ENCODE results near the gene TMEM40.
"Not testable (repeated sequence)": the region's sequence is repeated elsewhere in the genome, so short reads cannot be mapped to it uniquely, and the experiment has no call there.

Gene TMEM40

DNA sequence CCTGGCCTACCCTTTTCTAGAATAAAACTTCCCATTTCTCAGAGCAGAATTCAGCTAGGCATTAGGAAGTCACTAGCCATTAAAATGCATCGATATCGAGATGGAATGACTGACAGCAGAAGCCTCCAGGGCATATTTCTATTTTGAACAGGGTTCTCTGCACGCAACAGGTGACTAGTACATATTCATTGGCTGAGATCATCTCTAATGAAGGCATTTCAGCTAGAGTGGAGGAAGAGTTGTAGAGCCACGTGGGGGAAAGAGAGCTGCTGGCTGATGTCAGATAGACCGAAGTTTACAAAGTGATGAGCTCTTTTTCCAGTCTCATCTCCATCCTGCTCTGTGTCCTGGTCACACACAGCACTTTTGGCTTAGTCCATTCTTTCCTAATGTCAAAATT is 7.5 kb downstream of the TMEM40 start:
- no peak for DNase-seq (ENCODE audit: low read depth, low spot score)

DNA sequence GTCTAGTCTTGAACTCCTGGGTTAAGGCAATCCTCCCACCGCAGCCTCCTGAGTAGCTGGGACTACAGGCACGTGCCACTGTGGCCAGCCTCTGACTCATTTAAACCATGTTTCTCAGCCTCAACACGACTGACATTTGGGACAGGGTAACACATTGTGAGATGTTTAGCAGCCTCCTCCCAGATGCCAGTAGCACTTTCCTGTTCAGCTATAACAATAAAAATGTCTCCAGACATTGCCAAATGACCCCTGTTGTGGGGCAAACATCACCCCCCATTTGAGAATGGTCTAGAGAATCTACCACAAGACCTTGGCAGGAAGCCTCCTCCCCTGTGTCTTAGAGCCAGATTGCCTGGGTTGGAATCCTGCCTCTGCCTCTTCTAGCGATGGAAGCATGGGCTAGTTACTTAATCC is 8.4 kb downstream of the TMEM40 start:
- no peak for DNase-seq (ENCODE audit: low read depth, low spot score)

DNA sequence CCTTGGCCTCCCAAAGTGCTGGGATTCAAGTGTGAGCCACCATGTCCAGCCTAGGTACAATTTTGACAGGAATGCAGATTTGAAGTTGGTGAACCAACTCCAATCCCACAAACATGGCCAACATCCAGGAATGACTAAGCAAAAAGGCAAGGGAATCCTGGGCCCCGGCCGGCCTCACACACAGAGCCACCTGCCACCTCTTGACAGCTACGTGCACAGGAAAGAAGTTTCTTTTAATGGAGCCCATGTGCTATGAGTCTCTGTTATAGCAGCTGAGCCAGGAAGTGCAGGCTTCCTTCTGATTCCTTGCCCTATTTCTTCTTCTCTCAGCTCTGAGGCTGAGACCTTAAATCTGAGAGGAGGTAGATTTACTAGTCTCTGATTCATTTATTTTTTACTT is 8.8 kb downstream of the TMEM40 start:
- DNase-seq (ENCODE audit: low read depth, low spot score), result no peak

DNA sequence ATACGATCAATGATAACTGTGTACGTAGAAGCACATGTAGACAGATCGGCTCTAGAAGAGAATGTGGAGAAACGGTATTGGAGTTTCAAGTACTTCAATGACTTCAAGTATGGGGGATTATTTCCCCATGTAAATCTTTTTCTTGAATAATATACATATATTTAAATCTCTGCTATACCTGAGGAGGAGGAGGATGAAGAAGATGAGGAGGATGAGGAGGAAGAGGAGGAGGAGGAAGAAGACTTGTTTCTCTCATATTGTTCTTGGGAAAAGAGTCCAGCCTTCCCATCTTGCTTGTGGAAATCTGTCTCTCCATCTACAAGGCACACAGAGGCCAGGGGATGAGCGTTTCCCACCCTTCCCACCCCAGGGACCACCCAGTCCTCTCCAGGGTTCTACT is 10.6 kb downstream of the TMEM40 start:
- DNase-seq (ENCODE audit: low read depth, low spot score), result no peak

DNA sequence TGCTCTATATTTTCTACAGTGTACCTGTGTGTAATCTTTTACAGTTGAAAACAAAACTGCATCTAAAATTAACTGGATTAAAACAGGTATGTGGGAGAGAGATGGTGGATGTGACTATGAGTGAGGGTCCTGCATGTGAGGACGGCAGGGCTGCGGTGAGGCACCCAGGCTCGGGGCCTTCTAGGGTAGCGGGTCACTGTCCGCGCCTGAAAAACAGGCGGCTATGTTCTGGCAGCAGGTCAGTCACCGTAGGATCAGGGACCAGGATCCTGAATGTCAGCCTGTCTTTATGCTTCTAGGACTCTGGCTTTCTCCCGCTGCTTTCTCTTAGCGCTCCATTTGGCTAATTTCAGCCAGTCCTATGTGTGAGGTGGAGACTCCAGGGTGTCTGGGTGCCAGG is 12.6 kb downstream of the TMEM40 start:
- DNase-seq (ENCODE audit: low read depth, low spot score), result no peak

DNA sequence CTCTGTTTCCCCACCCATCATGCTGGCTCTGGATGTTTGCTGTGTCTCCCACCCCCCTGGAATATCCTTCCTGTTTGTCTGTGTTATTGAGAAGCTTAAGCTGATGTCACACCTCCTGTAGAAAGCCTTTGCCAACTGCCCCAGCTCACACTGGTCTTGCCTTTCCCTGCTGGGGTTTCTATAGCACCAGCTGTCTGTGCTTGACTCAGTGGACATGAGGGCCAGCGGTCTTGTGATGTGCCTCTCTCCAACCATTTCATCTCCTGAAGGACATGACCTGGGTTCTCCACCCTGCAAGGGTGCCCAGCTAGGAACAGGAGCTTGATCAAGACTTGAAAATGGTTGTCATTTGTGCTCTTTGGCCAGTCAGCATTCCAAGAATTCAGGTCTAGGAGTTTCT is 14.7 kb downstream of the TMEM40 start:
- DNase-seq (ENCODE audit: low read depth, low spot score), result no peak

DNA sequence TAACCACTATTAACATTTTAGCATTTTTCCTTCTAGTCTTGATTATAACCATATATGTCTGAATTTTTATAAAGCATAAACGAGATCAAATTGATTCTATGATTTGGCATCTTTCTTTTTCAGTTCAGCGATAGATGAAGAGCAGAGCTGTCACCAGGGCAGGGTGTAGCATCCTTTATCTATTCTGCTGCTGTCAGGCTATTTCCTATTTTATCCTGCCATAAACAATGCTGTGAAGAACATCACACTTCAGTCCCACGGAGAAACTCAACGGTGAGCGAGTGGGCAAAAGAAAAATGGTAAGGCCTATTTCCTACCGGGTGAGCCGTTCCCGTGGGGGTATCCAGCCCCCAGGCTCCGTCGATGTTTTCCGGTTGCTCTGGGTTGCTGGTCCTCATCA is 15.5 kb downstream of the TMEM40 start:
- DNase-seq (ENCODE audit: low read depth, low spot score), result no peak

DNA sequence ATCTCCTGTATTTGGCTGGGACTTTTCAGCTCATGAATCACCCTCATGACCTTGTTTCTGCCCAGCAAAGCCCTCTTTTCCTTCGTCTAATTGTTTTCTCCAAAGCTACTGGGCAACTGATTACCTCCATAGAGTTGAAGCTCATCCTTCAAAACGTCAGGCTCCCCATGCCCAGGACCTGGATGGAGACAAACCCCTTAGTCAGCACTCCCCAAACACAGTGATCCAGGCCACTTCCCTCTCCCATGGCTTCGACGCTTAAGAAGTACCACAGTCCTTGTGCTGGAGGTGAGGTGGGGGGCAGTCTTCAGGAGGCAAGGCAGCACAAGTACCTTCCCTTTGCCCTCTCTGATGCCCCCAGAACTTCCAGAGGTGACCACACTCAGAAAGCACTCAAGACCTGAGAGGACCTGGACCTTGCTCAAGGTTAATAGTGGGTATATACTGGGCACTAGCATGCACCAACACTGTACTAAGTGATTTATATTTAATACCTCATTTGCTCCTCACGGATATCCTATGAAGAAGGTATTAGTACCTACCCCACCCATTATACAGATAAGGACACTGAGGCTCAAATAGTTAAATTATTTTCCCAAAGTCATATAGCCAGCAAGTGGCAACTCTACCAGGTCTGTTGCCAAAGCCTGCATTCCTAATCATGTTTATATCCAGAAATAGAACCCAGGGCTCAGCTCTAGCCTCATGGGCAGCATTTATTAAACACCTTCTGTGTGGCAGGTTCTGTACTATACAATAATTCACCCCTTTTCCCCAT is 16.5 kb downstream of the TMEM40 start:
- DNase-seq (ENCODE audit: low read depth, low spot score), result no peak

DNA sequence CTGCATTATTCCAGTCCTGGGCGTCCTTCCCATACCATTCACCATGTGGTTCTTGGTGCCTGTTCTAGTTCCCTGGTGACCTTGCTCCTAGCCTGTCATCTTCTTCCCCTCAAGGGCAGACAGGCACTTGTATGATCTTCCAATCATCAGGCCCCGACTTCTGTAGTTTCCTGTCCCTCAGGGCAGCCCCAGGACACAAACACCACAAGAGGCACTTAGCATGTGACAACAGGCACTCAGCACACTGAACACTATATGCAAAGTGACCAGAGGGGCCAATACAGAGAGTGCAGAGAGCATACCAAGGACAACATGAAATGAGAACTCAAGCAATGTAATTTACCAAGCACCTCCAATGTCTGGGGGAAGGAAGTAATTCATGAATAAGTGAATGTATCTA is 17.9 kb downstream of the TMEM40 start:
- no peak for DNase-seq (ENCODE audit: low read depth, low spot score)

DNA sequence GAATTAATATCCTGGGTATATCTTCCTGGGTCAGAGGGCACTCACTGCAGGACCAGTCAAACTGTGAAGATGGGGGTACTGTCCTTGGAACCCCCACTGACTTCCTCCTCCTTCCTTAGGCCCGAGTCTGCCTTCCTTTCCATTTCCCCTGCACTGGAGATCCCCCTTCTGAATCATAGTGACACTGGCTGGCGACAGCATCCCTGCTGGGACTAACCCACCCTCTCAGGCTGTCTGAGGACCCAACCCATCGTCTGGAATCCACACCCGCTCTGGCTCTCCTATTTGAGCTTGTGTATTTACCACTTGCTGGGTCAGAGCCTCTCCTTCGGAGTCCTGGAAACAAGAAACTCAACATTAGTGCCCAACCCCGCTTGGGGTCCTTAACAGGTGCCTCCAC is 21.2 kb downstream of the TMEM40 start:
- DNase-seq (ENCODE audit: low read depth, low spot score), result no peak

DNA sequence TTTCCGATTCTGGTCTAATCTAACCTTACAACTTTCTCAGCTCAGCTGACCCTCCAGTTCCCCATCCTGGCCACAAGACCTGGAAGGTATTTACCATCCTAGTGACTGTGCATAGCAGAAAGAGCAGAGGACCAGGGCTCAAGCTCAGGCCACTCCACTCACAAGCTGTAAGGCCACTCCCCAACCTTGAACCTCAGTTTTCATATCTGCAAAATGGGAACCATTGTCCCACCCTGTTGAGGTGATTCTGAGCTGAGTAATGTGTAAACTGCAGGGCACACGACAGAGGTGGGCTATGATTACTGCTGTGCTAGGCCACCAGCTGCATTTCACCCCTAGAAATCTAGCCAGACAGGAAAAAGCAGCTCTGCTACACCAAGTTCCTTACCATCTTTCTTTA is 21.7 kb downstream of the TMEM40 start:
- no peak for DNase-seq (ENCODE audit: low read depth, low spot score)

DNA sequence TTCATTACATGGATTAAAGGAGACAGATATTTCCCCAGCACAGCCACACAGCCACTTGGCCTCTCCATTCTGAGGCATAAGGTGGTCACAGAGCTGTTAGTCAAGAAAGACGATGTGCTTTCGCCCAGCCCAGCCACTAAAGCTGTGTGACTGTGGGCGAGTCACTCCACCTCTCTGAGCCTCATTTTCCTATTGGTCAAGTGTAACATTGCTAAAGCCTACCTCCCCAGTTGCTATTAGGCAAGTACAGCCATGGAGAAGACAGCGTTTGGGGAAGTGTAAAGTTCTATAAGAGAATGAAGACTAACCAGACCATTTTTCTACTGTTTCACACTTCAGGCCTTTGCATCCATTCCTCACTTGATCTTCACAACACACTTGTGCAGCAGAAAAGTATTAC is 24.1 kb downstream of the TMEM40 start:
- DNase-seq (ENCODE audit: low read depth, low spot score), result no peak

DNA sequence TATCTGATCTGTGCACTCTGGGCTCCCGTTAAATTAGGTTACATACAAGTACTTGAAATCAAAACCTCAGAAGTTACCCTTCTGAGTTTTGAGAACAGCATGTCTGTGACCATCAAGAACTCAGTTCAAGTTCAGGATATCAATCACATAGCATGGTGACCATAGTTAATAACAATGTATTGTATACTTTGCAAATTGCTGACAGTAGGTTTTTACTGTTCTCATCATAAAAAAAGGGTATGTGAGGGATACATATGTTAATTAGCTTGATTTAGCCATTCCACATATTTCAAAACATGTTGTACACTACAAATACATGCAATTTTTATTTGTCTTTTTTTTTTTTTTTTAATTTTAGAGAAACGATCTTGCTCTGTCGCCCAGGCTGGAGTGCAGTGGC is 25.5 kb downstream of the TMEM40 start:
- no peak for DNase-seq (ENCODE audit: low read depth, low spot score)

DNA sequence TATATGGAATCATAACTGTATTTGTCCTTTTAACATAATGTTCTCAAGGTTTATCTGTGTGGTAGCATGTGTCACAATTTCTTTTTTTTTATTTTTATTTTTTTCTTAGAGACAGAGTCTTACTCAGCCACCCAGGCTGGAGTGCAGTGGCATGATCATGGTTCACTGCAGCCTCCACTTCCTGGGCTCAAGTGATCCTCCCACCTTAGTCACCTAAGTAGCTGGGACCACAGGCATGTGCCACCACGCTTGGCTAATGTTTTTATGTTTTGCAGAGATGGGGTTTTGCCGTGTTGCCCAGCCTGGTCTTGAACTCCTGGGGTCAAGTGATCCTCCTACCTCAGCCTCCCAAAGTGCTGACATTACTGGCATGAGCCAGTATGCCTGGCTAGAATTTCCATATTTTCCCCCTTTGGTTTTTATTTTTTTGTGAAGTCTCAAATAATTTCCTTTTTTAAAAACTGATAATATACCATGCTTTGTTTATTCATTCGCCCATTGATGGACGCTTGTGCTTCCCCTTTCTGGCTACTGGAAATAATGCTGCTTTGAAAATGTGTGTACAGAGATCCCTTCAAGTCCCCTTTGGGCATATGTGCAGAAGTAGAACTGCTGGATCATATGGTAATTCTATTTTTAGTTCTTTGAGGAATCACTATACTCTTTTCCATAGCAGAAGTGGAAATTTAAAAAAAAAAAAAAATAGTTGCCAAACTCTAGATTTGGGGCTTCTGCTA is 28.4 kb downstream of the TMEM40 start:
- DNase-seq (ENCODE audit: low read depth, low spot score), result no peak

DNA sequence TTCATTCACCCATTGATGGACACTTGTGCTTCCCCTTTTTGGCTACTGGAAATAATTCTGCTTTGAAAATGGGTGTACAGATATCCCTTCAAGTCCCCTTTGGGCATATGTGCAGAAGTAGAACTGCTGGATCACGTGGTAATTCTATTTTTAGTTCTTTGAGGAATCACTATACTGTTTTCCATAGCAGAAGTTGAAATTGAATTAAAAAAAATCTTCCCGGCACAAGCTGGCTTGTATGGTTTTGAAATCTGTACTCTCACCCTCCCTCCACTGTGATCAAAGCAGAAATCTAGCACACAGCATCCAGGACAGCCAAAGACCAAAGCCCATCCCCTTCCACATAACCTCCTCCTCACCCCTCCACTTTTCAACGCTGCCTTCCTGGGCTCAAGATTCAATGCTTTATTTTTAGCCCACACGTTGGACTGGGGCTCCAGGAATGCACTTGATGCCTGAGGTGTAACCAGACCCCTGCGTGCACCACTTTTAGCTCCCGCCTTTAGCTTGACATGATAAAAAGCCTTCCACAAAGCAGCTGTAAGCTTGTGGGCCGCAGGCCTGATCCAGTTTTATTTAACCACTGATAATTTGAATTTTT is 29.9 kb downstream of the TMEM40 start:
- no peak for DNase-seq (ENCODE audit: low read depth, low spot score)

DNA sequence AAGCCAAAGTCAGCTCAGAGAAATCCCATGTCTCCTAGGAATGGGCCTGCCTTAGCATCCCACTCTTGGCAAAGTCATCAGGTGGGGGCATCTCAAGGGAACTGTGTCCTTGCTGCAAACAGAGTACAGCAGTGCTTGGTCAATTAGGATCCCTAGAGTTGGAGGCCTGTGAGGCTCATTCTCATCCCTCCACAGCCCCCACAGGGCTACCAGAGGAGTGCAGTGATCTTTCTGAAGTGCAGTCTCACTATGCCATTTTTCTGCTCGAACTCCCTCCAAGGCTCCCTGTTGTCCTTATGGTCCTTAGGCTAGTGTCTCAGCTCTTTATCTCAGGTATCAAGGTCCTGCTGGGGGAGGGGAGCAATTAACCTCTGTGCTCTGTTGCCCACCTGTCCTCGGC is 31.1 kb downstream of the TMEM40 start:
- no peak for DNase-seq (ENCODE audit: low read depth, low spot score)

DNA sequence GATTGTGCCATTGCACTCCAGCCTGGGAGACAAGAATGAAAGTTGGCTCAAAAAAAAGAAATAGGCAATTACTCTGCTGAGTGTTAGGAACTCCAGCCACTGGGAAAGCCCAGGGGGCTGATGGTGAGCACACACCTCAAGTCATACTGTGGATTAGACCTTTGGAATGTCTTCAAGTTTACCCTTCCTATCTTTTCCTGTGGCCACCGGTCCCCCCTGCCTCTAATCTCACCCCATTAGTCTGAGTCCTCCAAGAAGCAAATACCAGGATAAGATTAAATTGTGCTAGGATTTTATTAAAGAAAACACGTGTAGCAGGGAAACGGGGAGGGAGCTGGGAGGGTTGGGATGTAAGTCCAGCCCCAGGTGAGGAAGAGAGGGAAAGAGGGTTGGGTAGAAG is 31.6 kb downstream of the TMEM40 start:
- DNase-seq (ENCODE audit: low read depth, low spot score), result no peak

DNA sequence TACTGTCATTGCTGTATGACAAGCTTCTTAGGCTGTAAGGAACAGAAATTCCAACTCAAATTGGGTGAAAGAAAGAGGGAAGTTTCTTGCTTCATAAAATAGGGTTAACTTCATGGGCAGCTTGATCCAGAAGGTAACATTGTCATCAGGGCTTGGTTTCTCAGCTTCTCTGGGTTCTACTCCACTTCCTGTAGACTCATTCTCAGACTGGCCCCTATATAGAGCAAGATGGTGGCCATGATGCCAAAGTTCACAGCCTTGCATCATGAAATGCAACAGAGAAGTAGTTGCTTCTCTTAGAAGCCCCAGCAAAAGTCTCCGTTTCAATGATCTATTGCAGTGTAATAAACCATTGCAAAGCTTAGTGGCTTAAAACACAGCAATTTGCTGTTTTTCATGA is 33.6 kb downstream of the TMEM40 start:
- DNase-seq (ENCODE audit: low read depth, low spot score), result no peak

DNA sequence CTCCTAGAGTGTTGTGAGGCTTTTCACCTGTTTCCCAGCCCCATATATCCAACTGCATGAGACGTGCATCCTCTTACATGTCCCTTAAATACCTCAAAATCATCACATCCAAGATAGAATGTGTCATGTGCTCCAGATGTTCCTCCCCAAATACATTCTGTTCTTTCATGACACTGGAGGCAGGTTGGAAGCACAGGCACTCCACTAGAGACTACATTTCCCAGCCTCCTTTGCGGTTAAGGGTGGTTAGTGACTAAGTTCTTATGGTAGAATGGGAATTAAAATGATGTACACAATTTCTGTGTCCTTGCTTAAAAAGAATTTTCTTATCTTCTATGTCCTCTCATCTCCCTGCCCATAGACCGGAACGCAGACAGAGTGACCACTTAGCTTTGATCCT is 34.3 kb downstream of the TMEM40 start:
- DNase-seq (ENCODE audit: low read depth, low spot score), result no peak

DNA sequence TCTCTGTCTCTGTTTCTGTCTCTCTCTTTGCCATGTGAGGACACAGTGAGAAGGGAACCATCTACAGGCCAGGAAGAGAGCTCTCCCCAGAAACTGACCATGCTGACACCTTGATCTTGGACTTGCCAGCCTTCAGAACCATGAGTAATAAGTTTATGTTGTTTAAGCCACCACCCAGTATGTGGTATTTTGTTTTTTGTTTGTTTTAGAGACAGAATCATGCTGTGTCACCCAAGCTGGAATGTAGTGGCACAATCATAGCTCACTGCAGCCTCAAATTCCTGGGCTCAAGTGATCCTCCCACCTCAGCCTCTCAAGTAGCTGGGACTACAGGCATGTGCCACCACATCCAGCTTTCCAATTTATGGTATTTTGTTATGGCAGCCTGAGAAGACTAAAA is 35.7 kb downstream of the TMEM40 start:
- not testable (repeated sequence) for DNase-seq (ENCODE audit: low read depth, low spot score)

DNA sequence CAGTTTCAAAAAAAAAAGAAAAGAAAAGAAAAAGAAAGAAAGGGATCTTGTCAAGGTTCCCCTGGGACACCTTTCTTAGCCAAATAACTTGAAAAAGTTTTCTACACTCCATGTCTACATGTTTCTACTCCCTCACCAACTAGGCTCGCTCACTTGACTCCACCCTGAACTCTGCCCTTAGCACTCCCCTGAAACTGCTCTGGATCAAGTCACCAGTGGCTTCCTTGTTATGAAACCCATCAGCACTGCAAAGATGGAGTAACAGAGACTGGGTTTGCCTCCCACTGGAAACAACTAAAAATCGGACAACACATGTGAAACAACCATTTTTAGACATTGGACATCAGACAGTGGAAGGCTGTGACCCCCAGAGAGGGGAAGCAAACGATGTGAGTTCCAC is 36.8 kb downstream of the TMEM40 start:
- no peak for DNase-seq (ENCODE audit: low read depth, low spot score)

DNA sequence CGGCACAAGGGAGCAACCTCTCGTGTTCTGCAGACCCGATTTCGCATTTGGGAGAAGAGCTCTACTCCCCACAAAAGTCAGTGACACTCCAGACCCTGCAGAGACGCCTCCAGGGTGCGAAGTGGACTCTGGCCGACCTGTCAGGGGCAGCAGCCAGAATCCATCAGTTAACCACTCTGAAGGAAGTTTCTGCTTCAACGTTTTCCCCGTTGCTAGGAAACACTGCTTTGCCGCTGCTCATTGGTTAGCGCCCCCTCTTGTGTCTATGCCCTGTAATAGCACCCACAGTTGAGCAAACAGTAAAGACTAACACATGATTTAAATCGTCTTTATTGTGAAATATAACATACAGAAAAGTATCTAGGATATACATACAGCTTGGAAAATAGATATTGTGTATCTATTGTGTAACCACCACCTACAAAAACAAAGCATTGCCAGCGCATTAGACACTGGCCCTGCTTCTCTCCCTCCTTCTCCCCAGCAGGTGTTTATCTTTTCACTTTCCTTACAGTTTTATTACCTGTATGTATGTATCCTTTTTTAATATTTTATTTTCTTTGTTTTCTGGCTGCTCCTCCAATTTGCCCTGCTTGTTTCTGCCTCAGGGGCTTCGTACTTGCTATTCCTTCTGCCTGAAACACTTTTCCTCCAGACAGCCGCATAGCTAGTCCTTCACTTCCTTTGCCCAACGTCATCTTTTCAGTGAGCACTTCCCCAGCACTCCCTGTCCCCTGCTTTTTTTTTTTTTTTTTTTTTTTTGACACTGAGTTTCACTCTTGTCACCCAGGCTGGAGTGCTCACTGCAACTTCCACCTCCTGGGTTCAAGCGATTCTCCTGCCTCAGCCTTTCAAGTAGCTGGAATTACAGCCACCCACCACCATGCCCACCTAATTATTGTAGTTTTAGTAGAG is 38.8 kb downstream of the TMEM40 start:
- peak; percentile 57 for DNase-seq (ENCODE audit: low read depth, low spot score)

All from smooth muscle cell of the brain vasculature (primary cell).